ENCODE measurements around the gene TYK2.
"Not testable (repeated sequence)": the region's sequence is repeated elsewhere in the genome, so short reads cannot be mapped to it uniquely, and the experiment has no call there.

The TYK2 gene

GRCh38 chr19:10368101-10368803 is 12.1 kb downstream of the TYK2 start:
- DNase-seq: no peak

DNA sequence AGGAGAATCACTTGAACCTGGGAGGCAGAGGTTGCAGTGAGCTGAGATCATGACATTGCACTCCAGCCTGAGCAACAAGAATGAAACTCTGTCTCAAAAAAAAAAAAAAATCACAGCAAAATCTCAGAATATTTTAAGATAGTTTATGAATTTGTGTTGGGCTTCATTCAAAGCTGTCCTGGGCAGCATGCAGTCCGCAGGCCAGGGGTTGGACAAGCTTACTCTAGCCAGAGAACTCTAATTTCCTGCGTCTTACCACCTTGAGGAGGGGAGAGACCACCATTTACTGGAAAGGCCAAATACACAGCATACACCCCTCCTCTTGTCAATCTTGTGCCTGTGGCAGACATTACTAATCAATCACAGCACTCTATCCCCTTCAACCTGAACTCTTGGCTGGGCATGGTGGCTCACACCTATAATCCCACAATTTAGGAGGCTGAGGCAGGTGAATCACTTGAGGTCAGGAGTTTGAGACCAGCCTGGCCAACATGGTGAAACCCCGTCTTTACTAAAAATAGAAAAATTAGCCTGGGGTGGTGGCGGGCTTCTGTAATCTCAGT is 13.3 kb downstream of the TYK2 start:
- DNase-seq: not testable (repeated sequence)

DNA sequence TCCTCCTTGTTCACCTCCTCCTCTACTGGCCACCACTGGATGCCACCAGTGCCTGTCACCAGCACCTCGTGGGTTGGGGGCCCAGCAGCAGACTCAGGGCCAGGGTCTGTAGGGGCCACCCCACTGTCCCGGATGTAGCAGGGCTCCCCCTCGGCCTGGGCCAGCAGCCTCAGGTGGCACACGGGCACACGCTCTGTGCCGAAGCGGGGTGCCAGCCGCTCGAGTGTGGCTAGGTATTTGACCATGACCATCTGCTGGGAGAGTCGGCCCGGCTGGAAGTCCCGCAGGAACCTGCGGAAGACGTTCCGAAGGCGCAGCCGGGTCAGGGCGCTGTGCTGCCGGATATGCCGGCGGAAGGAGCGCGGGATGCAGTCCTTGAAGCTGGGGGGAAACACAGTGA is 14.9 kb downstream of the TYK2 start:
- DNase-seq: no peak

GRCh38 chr19:10364644-10365043 is 15.7 kb downstream of the TYK2 start:
- no peak for DNase-seq

GRCh38 chr19:10363789-10364281 is 16.5 kb downstream of the TYK2 start:
- no peak for DNase-seq

DNA sequence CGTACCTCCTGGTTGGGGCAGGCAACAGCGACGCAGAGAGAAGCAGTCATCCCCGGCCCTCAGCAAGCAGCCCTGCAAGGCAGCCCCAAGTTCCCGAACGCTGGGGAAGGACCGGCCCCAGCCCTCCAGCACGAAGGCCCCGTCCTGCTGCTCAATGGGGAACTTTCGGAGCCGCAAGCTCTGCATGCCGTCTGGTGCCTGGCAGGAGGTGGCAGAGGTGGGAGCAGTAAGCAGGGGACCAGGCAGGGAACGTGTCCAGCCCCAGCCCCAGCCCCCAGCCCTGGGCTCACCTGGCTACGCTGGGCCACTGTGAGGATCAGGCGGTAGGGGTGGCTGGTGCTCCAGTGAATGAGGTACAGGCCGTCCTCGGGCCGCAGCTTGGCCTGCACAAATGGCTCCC is 18.1 kb downstream of the TYK2 start:
- no peak for DNase-seq

DNA sequence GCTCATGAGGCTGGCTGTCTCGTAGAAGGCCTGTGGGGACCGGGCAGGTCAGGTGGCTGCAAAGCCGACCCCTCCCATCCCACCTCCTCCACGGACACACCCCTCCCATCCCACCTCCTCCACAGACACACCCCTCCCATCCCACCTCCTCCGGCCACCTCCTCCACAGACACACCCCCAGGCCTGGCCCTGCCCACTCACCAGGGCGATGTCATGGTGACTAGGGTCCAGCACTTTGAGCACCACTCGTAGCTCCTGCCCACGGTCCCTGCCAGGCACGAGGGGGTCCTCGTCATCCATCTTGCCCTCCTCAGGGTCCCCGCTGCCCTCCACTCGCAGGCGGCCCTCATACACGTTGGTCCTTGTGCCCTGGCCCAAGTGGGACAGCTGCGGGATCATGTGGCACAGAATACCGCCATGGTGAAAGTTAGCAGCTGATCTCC is 18.8 kb downstream of the TYK2 start:
- DNase-seq: no peak

DNA sequence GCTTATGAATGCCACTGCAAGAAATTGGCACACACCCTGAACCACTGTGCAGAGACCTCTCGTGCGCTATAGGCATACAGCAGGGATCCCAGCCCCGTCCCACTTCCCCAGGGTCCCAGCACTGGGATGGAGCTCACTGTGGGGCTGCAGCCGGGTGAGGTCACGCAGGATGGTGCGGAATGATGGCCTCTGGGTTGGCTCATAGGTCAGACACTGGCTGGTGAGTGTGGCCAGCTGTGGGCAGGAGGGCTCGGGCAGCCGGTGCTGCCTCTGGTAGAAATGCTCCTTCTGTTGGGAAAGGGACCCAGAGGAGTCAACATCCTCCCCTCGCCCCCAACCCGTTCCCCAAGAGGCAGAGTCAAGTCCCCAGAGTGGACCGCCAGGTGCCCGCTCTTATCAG is 23.9 kb downstream of the TYK2 start:
- no peak for DNase-seq

DNA sequence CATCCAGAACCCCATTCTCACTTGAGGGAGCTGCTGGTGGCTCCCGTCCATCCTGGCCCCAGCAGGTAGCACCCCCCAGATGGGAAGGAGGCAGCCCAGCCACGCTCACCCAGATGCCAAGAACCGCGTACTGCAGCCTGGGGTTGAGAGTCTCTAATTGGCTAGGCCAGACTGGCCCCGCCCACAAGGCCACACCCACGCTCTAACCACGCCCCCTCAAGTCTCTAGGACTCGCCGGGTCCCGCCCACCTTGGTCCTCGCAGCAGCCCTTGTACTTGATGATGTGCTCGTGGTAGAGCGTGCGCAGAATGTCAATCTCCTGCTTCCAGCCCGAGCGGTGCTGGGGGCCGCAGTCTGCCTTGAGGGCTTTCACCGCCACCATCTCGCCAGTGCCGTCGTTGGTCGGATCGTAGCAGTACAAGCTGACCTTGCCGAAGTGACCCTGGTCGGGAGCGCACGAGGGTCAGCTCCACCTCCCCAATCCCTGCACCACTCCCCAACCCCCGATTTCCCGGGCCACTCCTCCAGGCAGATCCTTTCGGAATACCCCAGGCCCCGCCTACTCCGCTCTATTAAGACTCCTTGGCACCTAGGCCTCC is 26.5 kb downstream of the TYK2 start:
- DNase-seq: peak; percentile 26

DNA sequence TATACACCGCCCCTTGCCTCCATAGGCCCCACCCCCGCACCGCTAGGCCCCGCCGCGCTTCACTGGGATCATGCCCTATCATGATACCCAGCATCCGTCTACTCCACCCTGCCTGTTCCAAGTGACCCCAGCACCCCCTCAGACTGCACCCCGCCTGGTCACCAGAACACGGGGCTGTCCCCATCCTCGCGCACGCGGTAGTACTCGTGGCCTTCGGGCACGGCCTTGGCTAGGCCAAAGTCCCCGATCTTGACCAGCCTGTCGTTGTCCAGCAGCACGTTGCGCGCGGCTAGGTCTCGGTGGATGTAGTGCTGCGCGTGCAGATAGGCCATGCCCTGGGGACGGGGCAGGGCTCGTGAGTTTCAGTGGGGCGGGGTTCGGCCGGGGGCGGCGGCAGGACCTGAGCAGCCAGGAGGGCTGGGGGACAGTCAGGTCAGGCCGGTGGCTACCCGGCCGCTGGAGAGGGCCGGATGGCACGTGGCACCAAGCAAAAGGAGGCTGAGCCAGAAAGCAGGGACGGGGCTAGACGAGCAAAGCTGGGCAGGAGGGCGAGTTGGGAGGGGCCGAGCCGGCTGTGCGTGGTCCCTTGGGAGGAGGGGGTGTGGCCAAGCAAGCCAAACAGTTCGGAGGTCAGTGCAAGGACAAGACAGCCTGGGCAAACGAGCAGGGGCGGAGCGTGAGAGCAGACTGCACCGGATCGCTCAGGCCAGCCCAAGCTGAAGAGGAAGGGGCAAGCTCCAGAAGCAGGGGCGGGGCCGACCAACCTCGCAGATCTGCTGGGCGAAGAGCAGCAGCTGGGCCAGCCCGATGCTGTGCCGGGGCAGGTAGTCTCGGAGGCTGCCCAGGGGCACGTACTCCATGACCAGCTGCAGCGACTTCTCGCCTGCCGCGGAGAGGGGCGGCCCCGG is 27.4 kb downstream of the TYK2 start:
- DNase-seq: no peak

GRCh38 chr19:10346509-10346908 is 33.9 kb downstream of the TYK2 start:
- DNase-seq: no peak

DNA sequence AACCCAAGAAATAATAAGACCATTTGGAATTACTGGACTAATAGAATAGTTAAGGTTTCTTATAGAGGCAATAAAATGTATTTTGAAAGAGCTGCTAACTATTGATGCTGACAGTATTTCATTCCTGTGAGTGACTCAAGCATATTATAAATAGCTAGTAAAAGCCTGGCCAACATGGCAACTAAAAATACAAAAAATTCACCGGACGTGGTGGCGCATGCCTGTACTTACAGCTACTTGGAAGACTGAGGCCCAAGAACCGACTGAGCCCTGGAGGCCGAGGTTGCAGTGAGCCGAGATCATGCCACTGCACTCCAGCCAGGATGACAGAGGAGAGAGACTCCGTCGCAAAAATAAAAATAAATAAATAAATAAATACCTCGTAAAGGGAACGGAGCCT is 35.6 kb downstream of the TYK2 start:
- no peak for DNase-seq

DNA sequence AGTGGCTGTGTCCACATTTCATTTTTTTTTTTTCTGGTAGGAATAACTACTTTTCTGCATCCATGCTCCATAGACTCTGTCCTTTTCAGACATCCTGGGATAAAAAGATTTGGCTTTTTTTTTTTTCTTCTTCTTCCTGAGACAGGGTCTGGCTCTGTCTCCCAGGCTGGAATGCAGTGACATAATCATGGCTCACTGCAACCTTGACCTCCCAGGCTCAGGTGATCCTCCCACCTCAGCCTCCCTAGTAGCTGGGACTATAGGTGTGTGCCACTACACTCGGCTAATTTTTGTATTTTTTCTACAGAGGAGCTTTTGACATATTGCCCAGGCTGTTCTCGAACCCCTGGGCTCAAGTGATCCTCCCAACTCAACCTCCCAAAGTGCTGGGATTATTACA is 36.9 kb downstream of the TYK2 start:
- DNase-seq: no peak

DNA sequence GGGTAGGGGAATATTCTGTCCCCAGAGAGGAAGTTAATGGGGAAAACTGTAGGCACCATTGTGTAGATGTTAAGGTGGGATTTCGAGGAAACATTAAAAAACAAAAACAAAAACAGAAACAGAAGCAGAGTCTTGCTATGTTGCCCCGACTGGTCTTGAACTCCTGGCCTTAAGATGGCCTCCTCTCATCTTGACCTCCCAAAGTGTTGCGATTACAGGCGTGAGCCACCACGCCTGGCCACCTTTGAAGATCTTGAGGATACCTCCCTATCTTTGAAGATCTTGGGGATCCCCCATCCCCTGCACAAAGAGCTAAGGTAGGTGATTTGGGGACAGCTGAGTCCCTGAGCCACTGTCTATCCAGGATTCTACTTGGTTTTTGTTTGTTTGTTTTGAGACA is 40.4 kb downstream of the TYK2 start:
- no peak for DNase-seq

GRCh38 chr19:10339380-10339960 is 40.9 kb downstream of the TYK2 start, which contains the start of gene ICAM3:
Gene ICAM3 (minus strand): TSS chr19:10339624. CDS start chr19:10339614, 10 bp downstream.
- no peak for DNase-seq

DNA sequence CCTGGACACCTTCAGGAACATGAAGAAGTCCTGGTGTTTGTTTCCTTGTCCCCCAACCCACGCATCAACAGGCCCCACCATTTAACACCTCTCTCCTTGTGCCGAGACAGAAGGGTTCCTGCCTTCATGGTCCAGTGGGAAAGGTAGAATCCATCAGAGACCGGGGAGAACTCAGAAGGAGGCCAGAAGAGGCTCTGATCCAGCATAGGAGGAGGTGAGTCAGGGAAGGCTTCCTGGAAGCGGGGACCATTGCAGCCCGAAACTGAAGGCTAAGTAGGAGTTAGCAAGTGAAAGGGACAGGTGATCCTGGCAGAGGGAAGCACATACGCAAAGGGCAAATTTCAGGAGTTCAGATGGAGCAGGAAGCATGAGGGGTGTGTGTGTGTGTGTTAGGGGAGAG is 41.4 kb downstream of the TYK2 start:
- DNase-seq: no peak

- DNase-seq: not testable (repeated sequence)
Observed at GRCh38 chr19:10336725-10337124, 43.6 kb downstream of the TYK2 start.

DNA sequence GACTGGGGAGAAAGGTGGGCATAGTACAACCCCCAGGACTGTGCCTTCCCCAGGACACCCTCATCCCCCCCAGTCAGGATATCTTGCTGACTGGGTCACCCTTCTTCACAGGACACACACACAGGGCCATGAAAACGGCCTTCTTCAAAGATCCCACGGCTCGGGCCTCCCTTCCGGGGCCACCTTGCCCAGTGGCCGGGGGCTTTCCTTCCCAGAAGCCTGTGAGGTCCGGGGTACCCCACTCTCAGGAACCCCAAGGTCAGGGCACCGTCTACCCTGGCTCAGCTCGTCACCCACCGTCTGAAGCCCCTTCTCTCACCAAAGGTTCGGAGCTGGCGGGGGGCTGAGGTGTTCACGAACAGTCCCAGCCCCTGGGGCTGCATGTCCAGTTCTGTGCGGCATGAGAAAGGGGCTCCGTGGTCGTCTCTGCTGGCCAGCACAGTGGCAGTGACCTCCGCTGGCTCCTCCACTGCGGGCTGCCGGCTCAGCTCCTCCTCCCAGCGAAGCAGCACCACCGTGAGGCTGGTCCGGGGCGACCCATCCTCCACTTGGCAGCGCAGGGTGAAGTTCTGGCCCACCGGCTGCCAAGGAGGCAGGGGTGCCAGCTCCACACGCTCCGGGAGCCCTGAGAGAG is 44.9 kb downstream of the TYK2 start:
- DNase-seq: no peak

DNA sequence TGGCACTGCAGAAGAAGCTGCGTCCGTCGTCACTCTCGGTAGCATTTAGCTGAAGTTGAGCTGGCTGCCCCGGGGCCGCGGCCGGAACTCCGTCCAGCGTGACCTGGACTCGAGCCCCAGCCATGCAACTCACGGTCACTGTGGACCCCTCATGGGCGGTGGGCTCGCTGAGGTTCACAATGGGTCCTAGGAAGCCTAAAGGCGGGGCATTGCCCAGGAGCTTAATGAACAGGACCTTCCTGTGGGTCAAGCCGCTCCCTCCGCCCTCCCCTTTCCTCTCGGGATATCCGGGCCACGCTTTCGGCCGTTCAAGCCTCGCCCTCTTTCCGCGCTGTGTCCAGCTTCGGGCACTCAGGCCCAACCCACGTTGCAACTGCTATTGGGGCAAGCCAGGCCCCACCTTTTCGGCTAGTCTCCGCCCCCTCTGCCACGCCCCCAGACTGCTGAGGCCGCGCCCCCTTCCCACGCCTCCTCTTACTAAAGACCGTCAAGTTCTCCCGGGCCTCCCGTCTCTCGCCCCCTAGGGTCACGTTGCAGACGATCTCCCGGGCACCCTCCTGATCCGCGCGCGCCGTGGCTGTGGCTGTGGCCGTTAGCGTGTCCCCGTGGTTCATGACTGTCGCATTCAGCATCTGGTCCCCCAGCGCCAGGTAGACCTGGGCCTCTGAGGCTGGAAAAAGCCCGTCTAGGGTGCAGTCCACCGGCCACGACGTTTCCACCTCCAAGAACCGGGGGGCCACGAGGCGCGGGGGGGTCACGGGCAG is 45.6 kb downstream of the TYK2 start:
- peak; percentile 91 for DNase-seq

DNA sequence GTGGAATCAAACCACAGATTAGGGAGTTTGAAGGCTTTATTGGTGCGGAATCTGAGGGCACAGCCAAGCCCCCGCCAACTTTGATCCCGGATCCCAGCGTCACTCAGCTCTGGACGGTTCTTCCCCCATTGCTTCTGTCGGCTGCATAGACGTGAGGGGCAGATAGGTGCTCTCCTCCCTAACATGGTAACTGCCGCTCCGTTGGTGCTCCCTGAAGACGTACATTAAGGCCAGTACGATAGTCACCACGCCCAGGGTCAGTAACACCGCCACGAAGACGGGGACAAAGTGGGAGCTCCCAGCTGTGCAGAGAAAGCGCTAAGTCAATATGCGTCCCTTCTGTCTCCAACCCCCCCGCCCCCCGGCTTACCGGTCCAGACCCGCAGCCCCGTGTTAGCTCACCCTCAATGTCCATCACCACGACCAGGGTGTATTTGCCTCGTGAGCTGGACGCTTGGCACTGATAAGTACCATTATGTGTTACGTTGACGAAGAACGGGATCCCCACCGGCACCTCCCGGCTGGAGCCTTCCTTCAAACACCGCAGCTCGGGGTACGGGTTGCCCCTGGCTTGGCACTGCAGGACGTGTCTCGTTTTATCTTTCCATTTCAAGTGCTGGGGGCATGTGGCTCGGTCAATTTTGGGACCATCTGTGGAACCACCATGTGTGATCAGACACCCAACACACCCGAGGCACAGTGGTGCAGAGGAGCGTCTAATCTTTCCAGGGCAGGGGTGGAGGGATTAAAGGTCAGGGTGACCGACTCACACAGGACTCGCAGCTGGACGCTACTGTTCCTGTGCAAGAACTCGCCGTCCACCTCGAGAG is 46.4 kb downstream of the TYK2 start:
- no peak for DNase-seq
